HG03460 (cell line): ENCODE results near the gene ZCWPW1.

Experiments used
- ATAC-seq: cut with Tn5 transposase; IDR thresholded peaks from one replicate; pipeline ENCODE4 v1.9.1; 2021; ENCODE audit not compliant: unreplicated experiment

ZCWPW1 gene

DNA sequence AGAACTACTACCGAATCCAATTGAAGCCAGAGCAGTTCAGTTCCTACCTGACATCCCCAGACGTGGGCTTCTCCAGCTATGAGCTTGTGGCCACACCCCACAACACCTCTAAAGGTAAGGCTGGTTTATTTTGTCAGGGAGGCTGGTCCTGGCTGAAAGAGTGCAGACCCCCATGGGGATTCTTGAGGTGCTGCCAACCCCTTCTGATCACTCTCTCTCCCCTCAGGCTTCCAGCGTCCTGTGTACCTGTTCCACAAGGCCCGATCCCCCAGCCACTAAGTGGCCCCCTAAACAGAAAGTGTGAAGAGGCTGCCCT lies 4.7 kb upstream of the ZCWPW1 start:
- ATAC-seq: no peak

DNA sequence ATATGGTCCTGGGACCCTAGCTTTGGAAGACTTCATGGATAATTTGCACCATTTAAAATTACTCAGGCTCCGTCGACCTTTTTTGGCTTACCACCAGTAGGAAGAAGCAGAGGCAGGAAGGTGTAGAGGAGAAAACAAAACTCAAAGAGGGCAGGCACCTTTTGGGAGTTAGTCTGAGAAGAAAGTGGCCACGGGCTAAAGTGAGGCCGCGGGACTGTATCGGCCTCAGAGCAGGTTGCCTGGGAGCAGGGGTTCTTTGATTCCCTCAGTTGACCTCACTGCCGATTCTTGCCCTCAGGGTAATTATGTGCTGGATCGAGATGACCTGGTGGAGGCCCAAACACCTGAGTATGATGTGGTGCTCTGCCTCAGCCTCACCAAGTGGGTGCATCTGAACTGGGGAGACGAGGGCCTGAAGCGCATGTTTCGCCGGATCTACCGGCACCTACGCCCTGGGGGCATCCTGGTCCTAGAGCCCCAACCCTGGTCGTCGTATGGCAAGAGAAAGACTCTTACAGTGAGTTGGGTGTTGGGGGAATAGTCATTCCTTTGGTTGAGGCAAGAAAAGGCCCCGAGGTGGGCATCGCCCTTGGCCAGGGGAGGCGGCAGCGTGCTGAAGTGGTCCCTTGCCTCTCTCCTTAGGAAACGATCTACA lies 4.2 kb upstream of the ZCWPW1 start:
- no peak for ATAC-seq

DNA sequence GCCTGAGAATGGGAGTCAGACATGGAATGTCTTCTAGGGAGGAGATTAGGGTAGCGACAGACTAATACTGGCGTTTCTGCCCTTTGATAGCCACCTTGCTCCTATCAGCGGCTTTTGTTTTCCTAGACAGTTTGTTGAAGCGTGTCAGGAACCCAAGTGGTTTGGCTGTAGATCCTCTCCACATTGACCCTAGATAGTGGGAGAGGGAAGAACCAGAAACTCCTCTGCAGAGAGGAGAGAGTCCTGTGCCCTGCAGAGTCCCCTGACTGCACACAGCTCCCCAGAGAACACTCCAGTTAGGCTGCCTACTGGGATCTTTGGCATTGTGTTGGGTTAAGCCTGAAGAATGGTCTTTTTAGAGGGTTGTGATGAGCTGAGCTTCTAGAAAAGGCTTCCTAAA lies 3.5 kb upstream of the ZCWPW1 start:
- no peak for ATAC-seq

DNA sequence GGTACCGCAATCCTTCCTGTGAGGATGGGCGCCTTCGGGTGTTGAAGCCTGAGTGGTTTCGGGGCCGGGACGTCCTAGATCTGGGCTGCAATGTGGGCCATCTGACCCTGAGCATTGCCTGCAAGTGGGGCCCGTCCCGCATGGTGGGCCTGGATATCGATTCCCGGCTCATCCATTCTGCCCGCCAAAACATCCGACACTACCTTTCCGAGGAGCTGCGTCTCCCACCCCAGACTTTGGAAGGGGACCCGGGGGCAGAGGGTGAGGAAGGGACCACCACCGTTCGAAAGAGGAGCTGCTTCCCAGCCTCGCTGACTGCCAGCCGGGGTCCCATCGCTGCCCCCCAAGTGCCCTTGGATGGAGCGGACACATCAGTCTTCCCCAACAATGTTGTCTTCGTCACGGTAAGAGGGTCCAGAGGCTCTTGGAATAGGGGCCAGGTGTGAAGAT lies 2.8 kb upstream of the ZCWPW1 start:
- no peak for ATAC-seq

DNA sequence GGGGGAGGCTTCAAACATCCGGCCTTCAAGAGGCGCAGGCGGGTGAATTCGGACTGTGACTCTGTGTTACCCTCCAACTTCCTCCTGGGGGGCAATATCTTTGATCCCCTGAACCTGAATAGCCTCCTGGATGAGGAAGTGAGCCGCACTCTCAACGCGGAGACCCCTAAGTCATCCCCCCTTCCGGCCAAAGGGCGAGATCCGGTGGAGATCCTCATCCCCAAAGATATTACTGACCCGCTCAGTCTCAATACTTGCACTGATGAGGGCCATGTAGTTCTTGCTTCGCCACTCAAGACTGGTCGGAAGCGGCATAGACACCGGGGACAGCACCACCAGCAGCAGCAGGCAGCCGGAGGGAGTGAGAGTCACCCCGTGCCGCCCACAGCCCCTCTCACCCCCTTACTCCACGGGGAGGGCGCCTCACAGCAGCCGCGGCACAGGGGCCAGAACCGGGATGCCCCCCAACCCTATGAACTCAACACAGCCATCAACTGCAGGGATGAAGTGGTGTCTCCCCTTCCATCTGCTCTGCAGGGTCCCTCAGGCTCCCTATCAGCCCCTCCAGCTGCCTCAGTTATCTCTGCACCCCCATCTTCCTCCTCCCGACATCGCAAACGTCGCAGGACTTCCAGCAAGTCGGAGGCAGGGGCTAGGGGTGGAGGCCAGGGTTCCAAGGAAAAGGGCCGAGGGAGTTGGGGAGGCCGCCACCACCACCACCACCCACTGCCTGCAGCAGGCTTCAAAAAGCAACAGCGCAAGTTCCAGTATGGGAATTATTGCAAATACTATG lies 2.2 kb upstream of the ZCWPW1 start:
- no peak for ATAC-seq

DNA sequence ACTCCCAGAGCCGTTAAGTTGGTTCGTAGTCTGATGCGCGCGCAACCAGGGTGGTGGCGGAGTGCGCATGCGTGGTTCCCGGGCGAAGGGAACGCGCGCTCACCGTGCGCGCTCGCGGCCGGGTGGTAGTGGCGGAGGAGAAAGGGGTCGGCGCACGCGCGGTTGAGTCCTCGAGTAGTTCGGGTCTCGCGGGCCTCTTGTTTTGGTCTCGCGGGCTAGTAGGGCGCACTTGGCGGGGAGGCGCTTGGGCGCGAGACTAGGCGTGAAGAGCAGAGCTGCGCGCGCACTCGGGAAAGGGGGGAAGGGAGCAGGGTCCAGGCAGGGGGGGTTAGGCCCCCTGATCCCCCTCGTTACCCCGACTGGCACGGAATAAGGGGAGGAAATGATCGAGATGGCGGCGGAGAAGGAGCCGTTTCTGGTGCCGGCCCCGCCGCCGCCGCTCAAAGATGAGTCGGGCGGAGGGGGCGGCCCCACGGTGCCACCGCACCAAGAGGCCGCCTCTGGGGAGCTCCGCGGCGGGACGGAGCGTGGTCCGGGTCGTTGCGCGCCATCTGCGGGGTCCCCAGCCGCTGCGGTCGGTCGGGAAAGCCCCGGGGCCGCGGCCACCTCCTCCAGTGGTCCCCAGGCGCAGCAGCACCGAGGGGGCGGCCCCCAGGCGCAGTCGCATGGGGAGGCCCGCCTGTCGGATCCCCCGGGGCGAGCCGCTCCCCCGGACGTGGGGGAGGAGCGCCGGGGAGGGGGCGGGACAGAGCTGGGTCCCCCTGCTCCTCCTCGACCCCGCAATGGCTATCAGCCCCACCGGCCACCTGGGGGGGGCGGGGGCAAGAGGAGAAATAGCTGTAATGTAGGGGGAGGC lies 1.4 kb upstream of the ZCWPW1 start, which contains the start of gene MEPCE:
Gene MEPCE (plus strand): TSS at position 195 of the 856 bp plus-strand sequence. CDS start 188 bp downstream, at position 383.
- ATAC-seq: peak; percentile 35

DNA sequence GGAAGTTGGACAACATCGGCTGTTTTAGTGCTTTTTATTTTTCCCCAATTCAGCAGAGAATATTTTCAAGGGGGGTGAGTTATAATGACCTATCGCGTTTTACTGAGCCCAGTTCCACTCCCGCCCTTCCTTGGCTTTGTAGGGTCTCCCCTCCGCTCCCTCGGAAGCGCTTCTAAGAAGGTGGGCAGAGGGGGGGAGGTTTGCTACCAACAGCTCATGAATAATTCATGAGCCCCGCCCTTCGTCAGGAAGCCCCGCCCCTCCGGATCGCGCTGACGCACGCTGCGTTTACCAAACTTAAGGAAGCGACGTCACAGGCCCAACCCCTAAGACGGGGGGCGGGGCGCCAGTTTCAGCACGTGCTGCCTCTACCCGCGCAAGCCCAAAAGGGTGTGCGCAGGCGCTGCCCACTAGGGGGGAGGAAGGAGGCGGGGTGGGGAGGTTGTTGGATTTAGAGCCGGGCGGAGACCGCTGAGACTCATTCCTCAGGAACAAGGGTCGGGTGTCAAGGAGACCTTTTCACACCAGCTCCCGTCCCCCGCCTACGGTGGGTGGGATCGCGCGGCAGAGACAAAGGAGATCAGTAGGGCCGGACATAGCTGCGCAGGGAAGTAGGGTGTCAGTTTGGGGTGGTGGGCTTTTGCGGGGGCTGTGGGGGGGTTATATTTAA lies 599 bp upstream of the ZCWPW1 start:
- peak; percentile 42 for ATAC-seq

DNA sequence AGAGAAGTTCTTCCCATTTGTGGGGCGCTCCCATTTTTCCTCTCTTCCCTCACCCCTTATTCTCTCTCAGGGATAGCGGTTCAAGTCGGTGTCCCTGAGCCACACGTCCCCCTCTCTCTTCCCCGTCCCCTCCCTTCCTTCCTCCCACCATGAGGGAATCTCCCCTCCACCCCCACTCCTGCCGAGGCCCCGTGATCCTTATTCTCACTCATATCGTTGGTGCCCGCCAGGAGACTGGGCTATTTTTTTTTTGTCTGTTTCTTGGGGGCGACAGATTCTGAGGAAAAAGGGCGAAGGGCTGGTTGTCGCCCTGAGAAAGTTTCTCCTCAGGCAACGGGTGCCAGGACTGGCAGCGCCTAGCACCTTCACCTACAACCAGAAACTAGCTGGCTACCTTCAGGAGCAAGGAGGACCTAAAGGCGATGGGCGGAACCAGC lies 723 bp downstream of the ZCWPW1 start:
- ATAC-seq: no peak

DNA sequence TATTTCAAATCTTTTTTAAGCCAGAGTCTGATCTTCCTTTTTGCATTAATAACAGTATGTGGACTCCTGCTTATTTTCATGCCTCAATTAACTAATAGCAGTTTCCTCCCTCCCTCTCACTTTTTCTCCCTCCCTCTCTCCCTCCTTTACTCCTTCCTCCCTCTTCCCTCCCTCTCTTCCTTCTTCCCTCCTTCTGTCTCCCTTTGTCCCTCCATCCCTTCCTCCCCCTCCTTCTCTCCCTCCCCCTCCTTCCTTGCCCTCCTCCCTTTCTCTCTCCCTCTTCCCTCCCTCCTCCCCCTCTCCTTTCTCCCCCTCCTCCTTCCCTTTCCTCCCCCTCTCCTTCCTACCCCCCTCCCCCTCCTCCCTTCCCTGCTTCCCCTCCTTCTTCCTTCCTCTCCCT lies 2.0 kb downstream of the ZCWPW1 start:
- no peak for ATAC-seq

DNA sequence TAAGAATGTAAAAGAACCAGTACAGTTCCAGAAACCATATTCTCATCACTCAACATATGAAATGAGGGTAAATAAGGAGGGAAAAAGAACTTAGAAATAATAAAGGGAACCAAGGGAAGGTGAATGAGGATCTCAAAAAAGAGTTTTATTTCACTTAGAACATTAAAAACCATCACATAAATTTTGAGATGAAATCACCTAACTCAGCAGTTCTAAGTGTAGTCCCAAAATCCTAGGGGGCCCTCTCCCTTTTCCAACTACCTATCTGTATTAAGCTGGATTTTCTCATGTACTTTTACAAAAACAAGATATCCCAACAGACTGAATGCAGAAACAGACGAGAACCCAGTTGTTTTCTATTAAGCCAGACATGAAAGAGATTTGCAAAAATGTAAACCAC lies 3.2 kb downstream of the ZCWPW1 start:
- no peak for ATAC-seq

DNA sequence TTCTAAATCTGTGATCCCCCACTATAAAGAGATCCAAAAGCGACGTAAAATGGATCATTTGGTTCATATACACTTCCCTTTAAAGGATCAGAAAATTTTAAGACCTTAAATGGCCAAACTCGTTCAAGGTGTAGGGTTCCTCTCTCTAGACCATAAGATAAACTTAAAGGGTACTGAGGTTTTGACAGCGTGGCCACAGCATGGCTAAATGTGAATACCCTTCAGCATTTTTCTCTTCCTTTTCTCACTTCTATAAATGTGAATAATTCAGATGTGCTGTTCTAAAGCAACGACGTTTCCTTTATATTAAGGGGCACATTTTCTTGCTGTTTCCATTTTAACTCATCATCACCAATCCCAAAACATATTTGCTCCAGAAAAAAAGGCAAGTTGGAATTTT lies 5.2 kb downstream of the ZCWPW1 start:
- no peak for ATAC-seq

DNA sequence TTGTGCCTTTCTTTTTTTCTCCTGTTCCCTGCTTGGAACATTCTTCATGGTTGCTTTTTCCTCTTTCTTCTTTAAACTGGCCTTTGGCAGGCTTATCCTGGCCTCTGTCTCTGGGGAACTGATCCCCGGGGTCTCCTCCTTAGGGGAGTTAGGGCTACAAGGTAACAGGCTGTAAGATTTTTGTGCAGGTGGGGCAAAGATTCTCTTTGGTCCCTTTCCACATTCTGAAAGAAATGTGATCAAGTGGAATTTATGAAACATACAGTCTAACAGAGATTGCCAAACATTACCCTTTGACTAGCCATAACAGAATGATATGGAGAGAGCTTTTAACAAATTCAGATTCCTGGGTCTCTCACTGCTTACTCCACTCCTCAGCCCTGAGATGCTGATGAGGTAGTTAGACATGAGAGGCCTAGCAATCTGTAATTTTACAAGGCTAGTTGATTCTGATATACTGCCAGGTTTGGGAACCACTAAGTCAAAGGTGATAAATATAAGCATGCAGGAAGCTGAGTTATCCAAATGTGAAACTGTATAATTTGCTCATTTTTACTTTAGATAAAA lies 8.8 kb downstream of the ZCWPW1 start:
- no peak for ATAC-seq

DNA sequence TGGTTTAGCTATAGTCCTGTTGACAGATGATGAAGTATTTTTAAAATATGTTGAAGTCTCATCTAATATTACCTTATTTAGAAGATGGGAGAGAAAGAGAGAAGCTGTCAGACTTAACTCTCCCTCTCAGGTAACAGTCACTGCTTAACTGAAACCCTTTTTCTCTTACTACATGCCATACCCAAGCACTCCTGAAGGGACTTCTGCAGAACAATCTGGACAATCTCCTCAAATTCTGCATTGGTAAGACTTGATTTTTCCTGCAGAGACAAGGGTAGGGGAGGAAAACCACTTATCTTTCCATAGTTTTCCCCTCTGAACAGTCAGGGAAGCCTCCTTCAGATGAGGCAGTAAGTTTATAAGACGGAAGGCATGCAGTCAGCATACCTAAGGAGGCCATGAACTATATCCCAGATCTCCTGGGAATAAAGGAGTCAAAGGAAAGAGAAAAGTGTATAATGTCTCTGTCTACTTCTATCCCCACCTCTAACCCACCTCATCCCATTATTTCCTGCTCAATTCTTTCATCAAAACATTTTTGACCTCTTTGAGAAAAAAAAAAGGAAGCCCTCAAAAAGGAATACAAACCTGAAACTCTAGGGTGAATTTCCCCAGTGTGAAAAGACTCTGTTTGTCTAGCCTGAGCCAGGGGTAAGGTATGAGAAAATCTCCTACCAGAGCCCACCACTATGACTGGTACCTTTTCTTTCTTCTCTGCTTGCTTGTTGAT lies 9.4 kb downstream of the ZCWPW1 start:
- no peak for ATAC-seq

DNA sequence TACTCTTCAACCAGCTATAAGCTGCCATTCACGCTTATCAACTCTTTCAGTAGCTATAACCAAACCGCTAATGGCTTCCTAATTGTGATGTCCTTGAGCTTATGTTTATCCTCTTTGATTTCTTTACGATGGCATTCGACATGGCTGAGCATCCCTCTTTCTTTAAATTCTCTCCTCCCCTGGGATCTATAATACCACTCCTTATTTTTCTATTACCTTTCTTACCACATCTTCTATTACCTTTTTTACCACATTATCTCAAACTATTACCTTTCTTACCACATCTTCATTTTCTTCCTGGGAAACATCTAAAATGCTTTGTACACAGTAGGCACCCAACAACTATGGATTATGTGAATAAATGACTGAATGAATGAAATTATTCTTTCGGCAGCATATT lies 13.1 kb downstream of the ZCWPW1 start:
- ATAC-seq: no peak

DNA sequence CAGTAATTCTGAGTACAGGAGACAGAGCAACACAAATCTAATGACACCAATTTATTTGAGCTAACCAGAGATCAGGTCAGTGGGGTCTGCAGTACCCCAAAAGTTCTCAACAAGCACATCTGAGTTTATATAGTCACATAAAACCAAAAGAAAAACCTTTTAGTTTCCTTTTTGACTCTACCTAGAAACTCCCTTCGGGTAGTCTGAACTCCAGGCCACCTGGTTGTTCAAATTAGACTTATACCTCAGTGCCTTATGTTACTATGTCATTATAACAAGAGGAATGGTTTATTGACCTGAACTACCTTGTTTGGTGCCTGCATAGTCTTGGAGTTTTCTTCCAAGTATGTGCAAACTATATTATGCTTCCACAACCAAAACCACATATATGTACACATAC lies 14.6 kb downstream of the ZCWPW1 start:
- no peak for ATAC-seq

DNA sequence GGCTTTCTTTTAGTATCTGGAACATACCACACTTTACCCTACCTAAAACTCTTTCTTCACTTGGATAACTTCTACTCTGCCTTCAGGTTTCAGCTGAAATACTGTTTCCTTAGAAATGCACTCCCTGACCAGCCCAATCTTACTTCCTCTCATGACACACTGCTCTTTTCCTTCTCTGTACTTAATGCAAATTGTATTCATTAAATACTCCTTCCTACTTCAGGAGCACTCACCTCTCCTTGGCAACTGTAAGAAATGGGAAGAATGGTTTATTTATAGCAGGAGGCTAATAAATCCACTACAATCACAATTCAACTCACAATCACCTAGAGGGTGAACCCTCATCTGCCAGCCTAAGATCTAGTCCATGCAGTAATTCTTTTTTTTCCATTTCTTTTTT lies 15.2 kb downstream of the ZCWPW1 start:
- ATAC-seq: no peak

DNA sequence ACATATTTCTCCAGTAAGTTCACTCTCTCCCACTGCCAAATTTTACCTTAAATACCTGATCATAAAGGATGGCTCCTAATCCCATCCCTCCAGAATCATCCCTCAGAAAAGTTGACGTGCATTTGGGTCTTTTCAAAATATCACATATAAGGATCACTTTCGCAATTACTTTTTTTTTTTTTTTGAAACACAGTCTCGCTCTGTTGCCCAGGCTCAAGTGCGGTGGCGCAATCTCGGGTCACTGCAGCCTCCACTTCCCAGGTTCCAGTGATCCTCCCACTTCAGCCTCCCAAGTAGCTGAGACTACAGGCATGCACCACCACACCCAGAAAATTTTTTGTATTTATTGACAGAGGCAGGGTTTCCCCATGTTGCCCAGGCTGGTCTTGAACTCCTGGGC lies 17.4 kb downstream of the ZCWPW1 start:
- no peak for ATAC-seq

DNA sequence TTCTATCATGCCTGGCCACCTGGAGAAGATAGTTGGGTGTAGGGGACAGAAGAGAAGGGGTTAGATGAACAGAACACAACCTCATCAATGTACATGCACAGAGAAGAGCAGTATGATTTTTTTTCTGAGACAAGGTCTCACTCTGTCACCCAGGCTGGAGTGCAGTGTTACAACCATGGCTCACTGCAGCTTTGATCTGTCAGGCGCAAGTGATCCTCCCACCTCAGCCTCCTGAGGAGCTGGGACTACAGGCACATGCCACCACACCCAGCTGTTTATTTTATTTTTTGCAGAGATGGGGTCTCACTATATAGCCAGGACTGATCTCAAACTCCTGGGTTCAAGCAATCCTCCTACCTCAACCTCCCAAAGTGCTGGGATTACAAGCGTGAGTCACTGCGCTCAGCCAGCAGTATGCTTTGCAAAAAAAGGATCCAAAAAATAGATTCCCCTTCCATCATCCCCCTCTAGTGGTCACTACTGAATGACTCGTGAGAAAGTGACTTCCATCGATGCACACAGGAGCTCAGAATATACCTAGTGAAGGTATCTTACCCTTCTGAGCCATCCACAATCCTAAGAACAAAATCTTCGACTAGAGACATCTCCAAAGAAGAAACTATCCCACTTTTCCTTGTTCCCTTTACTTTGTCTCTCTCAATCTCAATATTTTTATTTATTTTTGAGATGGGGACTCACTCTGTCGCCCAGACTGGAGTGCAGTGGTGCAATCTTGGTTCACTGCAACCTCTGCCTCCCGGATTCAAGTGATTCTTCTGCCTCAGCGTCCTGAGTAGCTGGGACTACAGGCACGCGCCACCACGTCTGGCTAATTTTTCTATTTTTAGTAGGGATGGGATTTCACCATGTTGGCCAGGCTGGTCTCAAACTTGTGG lies 21.0 kb downstream of the ZCWPW1 start:
- no peak for ATAC-seq

DNA sequence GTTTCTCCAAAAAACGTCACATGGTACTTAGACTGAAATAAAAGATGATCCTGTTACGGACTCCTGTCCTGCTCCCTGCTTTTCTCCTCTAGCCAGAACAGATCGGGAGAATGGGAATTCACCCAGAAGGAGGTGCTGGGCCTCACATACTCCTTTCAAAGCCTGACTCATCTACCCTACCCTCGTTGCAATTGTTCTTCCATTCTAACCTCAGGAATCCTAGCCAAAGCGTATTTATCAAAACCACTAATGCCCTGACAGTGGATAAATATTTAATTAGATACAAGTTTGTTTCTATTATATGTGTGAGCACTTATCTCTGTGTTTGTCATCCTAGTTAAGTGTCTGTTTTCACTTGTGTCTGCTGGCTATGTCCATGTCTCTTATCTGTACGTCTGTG lies 21.7 kb downstream of the ZCWPW1 start:
- no peak for ATAC-seq
